SH-SY5Y (cell line): ENCODE data around the gene HECW1.

Source experiments
- GATA2 ChIP-seq: IDR thresholded peaks from 2 replicates; pipeline ENCODE4 v1.6.1; 2011; ENCODE audit warnings: mild to moderate bottlenecking, low read depth, low read length
- GATA3 ChIP-seq: IDR thresholded peaks from 2 replicates; pipeline ENCODE4 v1.6.1; 2011; ENCODE audit warnings: low read depth, mild to moderate bottlenecking, low read length, moderate library complexity

- TF ChIP-seq GATA3 (no peak), GATA2 (no peak)
Observed at GRCh38 chr7:43559171-43559945, 446.9 kb downstream of the HECW1 start.
